AG09309 (cell line): Measurements from ENCODE around the gene CD58.

Experiments used
- DNase-seq: peaks from one replicate; pipeline ENCODE4 v3.0.0-alpha.2; 2010; ENCODE audit warnings: low read depth
- H3K4me3 ChIP-seq: 2 replicates; pipeline ENCODE4 v1.5.1; 2011; ENCODE audit warnings: mild to moderate bottlenecking, low read depth, low read length, moderate library complexity; ENCODE audit not compliant: control insufficient read depth
- CTCF ChIP-seq: IDR thresholded peaks from 2 replicates; pipeline ENCODE4 v1.5.1; 2011; ENCODE audit warnings: mild to moderate bottlenecking, low read depth, low read length, inconsistent platforms; ENCODE audit not compliant: insufficient read depth, control insufficient read depth; ENCODE audit errors: missing control alignments

The CD58 gene

GRCh38 chr1:116587501-116588227 is 16.8 kb upstream of the CD58 start:
- no peak for TF ChIP-seq CTCF
- H3K4me3 ChIP-seq: no peak overlapping the region
- DNase-seq: no peak

- H3K4me3 ChIP-seq: no peak overlapping the region
- DNase-seq: no peak
- no peak for TF ChIP-seq CTCF
These were observed 15.9 kb upstream of the CD58 start for GRCh38 chr1:116586741-116587143.

- TF ChIP-seq CTCF: no peak
- no peak for DNase-seq
- no peak overlapping the region for H3K4me3 ChIP-seq
These were observed 15.1 kb upstream of the CD58 start for GRCh38 chr1:116585886-116586285.

GRCh38 chr1:116581323-116581885 is 10.6 kb upstream of the CD58 start:
- no peak for TF ChIP-seq CTCF
- no peak overlapping the region for H3K4me3 ChIP-seq
- no peak for DNase-seq

GRCh38 chr1:116580446-116581322 is 9.9 kb upstream of the CD58 start:
- TF ChIP-seq CTCF: no peak
- DNase-seq: no peak
- no peak overlapping the region for H3K4me3 ChIP-seq

GRCh38 chr1:116579259-116579875 is 8.5 kb upstream of the CD58 start:
- TF ChIP-seq CTCF: no peak
- no peak overlapping the region for H3K4me3 ChIP-seq
- DNase-seq: no peak
